Stimulated activated CD4-positive, alpha-beta T cell treated with anti-CD3 and anti-CD28 coated beads, TNF-alpha, amount 100 ng/mL, for 4 hours (primary cell): ENCODE data around the gene CDH9.
"Not testable (repeated sequence)": the region's sequence is repeated elsewhere in the genome, so short reads cannot be mapped to it uniquely, and the experiment has no call there.

Experiments used
- DNase-seq, 3 experiments: peaks; one replicate each; pipeline ENCODE4 v3.0.0-alpha.2; 2020; ENCODE audit warnings: low read depth in 3 of 3

CDH9 gene

DNA sequence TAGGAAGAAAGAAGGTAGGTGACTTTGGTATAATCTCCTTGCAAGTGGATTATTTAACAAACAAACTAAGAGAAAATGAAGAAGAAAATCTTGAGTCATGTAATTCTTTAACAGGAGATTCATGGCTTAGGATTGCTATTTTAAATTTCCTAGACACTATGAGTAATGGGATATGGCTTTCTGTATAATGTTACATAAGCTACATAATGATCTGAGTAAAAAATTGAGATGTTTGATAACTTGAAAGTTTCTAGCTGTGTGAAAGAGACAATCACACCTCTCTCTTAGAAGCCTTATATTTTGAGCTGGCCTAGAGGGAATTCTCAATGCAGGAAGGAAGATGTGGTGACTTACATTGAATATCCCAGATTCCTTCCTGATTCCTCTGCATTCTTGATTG, 92.5 kb downstream of the CDH9 start:
- DNase-seq = no peak

DNA sequence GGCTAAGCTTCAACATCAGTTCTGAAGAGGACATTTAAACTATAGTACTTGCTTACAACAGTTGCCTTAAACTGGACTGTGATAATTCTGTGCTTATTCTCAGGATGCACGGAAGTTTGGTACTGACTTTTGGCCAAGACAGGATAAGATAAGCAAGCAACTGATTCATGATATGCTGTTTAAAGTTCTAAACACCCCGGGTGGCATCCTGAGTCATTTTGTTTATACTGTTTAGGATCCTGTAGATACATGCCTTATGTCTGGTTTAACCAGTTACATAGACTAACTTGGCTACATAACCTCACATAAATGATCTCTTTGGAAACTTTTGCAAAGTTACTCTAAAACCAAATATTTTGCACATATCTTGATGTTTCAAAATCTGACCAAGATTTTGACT, 95.9 kb downstream of the CDH9 start:
- no peak for DNase-seq

DNA sequence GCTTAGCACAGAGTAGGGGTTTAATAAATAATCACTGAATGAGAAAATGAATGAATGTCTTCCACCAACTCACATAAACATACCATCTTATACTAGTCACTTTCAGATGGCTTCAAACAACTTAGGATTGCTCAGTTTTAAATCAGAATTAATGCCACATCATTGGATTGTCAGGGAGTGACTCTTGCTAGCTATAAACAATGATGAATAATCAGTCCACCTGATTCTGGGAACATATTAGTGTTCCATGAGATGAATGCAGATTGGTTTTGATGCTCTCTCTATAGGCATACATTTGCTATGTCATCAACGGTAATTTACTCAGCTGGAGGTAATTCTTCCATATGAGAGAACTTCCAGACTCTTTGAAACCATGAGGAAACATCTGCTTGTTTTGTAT, 97.4 kb downstream of the CDH9 start:
- DNase-seq = no peak

DNA sequence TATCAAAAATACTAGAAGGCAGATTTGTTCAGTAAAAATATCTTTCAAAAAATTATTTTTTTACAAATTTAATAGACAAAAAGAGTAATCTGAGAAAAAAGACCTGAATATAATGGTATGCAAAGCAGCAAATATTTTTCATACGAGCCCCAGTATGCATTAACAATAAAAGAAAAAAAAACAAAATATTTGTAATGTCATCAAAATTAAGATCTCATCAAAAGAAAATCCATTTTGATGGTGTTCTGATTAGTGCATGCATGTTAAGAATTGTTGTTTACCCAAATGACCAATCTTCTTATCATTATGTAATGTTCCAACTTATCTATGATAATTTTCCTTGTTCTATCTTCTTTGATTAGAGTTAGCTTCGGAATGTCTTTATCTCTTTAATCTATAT, 106.1 kb downstream of the CDH9 start:
- no peak for DNase-seq

DNA sequence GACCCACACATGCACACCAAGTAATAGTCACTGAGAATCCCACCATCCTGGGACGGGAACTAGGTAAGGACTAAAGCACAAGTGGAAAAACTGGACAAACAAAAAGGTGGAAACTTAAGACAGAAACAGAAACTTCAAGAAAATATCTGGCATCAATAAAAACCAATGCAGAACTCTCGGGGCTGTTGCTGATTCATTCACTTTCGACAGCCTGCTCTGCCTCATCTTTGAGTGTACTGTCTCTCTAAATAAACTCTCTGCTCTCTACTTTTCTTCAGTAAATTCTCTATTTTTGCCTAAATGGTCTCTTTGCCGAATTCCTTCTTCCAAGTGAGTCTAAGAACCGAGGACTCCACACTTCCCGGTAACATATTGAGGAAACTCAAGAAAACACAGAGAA, 116.9 kb downstream of the CDH9 start:
- no peak for DNase-seq

DNA sequence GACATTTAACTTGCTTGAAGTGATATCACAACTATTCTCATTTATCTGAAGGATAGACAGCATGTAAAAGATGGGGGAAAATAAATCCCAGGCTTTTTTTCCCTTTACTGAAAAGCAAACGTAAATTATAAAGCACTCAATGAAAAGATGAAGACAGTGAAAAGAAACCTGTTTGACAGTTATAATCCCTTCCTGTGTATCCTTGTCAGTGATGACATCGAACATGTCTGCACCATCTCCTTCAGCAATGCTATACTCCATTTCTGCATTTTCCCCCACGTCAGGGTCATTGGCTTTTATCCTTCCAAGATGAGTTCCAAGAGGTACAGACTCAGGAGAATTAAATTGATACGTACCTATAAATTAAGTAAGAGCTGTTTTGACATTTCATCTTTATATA, 134.9 kb downstream of the CDH9 start:
- no peak for DNase-seq

DNA sequence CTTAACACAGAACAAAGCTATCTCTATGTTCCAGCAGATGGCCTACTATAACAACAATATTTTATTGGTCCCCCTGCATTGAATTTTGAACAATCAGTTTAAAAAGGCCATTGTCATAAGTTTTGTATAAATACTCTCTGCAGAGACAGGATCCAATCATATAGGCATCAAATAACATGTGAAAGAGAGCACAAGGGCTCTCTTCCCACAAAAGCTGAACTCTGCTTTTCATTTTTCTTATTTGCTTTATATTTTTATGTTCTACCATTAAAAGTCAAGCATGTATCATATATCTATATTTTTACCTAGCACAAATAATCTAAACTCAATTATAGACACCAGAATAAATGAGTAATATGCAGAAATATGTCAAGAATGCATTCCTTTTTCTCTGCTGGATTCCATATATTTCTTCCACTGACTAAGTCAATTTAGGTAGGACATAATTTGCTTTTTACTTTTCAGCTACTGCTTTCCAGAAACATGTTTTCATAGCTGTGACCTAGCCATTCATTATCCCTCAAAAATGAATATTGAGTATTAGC, 143.6 kb downstream of the CDH9 start:
- DNase-seq = no peak

DNA sequence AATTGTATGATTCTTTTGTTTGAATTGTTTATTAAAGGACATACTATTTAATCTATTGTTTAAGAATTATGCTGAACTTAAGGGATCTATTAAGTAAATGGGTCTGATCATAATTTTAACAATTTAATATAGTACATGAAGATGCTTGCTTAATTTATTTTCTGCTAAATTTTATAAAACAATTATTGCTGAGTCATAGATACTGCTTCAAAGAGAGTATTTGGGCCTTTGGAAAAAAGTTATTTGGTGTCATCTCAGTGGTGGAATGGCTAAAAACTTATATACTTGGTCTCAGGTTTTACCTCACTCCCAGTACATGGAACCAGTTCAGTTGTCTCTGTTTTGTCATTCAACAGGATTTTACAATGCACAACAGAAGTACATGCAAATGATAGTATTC, 145.3 kb downstream of the CDH9 start:
- no peak for DNase-seq

DNA sequence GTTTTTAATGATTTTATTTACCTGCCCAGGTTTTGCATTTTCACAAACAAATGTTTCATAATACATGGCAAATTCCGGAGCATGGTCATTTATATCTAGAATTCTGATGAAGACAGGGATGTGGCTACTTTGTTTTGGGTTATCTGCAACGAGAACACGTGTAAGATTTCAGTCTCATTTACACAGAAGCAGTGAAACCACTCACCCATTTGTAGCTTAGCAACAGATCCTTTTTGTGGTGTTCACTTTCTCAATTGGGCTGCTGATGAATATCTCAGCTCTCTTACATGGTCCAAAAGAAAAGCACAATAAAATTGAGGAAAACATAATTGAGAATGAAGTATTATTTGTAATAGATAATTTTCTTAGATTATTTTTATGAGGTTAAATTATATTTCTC, 148.6 kb downstream of the CDH9 start:
- DNase-seq = no peak

DNA sequence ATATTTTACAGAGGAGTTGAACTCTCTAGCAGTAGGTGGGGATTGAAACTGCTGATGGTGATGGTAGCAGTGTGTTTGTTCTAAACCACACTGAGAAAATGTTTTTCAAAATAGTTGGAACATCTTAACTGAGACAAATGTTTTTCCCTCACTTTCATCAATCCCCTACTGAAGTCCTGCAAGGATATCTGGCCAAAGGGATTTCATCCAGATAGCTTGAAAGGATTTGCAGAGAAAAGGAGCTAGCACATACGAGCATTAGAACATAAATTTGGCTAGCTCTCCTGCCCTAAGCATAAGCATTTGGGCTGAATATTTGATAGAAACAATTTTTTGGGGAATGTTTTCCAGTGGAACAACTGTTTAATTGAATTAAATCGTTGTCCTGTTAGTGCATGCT, 153.9 kb downstream of the CDH9 start:
- DNase-seq = no peak

DNA sequence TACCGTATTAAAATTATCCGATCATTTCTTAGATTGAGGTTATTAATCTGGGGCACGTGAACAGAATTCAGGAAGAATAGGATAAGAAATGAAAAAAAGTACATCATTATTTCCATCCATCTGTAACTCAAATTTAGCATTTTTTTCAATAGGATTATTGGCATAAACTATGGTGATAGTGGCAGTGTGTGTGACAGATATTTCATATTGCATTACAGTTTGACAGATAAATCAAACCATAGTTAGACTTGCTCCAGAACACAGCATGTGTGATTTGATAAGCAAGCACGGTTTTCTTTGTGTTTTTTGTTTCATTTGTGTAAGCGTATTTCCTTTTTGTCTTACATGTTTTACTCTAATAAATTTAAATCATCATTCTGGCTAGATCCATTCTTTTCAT, 155.0 kb downstream of the CDH9 start:
- DNase-seq = no peak

DNA sequence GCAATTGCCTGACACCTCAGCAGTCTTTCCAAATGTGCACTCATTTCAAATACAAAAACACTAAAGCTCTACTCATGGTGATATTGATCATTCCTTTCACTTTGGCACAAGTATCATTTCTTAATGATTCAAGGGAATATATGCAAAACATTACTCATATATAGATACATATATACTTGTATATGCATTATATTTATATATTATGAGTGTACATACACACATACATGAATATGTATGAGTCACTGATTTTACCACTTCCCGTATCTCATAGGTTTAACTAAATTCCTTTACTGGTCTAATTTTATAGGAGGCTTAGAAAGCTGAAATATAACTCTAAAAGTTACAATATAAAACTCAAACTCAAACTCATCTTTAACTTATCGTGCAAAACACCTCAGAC, 156.5 kb downstream of the CDH9 start:
- no peak for DNase-seq

DNA sequence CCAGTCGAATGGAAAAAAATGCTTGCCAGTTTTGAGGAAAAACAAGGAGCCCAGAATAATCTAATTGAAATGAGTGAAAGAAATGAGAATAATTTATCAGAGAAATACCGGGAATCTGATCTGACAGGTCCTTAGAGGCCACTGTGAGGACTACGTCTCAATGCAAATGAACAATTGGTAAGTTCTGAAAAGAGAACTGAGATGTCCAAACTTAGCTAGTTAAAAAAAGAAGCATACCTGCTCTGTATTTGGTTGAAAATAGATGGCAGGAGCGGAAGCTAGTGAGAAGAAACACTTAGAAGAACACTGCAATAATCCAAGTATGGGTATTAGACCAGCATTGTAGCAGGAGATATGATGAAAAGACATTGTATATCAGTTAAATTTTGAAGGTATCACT, 161.2 kb downstream of the CDH9 start:
- no peak for DNase-seq

DNA sequence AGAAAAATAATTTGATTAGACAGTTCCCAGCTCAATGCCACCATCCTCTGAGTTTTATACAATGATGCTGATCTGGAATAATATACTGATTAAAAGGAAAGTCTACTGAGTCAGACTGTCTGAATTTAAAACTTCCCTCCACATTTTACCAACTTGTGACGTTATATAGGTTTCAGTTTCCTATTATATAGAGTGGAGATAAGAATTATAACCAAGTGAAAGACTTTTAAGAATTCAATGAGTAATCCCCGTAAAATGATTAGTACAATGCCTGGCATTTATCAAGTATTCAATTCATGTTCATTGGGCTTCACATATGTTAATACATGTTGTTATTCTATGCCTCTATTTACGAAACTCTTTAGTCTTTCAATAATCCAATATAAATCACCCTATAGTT, 166.0 kb downstream of the CDH9 start:
- DNase-seq = no peak

DNA sequence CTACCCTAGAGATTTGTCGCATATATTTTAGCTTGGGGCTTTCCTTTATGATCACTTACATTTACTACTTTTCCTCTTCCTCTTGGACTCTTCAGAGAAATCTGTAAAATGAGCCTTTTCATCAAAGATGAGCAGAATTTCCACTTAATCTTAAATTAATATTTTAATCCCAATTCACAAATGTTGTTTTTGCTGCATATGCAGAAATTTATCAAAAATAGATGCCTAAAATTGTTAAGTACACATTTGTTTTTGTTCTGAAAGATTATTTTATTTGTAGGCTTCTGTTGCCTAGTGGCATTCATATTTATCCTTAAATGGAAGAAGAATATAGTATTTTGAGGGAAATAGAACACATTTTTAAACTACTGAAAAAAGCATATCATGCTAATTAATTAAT, 168.6 kb downstream of the CDH9 start:
- DNase-seq = no peak

DNA sequence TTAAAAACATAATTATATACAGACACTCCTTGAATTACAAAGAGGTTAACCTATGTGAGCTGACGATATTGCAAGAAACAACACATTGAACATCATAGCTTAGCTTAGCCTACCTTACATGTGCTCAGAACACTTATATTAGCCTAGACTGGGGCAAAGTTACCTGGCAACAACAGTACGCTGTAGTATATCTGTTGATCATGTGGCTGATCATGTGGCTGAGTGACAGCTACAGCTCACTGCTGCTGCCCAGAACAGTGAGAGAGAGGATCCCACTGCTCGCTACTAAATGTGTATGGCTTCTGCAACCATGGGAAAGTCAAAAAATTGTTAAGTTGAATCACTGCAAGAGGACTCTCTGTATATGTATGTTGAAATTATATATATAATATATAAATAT, 169.9 kb downstream of the CDH9 start:
- DNase-seq = no peak

DNA sequence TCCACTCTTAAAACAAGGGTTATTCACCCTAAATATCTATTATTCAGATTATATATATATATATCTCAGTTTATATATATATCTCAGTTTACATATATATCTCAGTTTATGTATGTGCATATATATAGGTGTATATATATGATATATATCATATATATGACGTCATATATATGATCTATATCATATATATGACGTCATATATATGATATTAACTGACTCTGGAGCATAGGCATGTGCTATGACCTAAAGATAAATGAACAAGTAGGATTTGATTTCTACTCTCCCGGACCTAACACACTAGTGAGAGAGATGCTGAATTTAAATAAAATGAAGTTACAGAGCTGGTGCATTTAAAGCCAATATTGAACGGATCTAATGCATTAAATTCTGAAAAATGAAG, 174.3 kb downstream of the CDH9 start:
- no peak for DNase-seq

DNA sequence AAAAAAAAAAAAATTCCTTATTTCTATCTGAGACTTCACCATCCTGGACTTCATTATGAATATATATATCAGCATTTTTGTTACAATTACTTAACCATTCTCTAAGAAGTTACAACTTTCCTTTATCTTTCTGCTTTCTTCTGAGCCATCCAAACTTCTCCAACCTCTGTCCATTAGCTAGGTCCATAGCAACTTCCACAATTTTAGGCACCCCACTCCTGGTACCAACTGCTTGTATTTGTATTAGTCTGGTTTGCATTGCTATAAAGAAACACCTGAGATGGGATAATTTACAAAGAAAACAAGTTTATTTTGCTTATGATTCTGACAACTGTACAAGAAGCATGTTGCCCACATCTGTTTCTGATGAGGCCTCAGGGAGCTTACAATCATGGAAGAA, 182.1 kb downstream of the CDH9 start:
- DNase-seq = no peak

DNA sequence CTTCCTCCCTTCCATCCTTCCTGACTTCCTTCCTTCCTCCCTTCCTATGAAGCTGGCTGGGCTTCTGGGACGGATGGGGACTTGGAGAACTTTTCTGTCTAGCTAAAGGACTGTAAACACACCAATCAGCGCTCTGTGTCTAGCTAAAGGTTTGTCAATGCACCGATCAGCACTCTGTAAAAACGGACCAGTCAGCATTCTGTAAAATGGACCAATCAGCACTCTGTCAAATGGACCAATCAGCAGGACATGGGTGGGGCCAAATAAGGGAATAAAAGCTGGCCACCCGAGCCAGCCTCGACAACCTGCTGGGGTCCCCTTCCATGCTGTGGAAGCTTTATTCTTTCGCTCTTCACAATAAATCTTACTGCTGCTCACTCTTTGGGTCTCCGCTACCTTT, 185.9 kb downstream of the CDH9 start:
- DNase-seq = not testable (repeated sequence)

DNA sequence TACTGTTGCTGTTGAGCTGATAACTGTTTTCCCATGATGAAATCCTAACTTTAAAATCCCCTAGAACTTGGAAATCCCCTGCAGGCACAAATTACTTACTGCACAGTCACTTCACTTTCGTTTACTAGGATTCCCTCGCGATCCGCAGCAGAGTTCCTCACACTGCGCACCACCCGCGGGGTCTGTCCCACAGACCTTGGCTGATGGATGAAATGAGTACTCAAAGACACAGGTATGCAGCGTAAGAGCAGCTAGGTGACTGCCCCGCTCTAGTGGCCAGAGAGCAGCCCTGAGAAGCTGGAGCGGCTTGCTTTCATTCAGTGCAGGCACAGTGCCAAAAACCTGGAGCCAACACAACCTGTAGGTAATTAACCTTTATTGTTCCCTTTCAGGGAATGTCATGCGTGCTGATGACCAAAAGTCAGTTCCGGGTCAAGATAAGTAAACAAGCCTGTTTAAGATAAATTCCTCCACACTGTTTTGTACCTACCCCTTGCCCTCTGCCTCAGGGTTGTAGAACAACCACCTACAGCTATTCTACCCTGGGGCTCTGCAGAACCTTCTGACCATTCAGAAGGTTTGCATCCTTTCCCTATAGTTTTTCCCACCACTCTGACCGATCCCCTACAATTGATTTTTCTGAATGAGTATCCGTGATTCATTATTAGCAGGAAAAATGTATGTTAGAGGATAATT, 191.2 kb downstream of the CDH9 start:
- no peak for DNase-seq

DNA sequence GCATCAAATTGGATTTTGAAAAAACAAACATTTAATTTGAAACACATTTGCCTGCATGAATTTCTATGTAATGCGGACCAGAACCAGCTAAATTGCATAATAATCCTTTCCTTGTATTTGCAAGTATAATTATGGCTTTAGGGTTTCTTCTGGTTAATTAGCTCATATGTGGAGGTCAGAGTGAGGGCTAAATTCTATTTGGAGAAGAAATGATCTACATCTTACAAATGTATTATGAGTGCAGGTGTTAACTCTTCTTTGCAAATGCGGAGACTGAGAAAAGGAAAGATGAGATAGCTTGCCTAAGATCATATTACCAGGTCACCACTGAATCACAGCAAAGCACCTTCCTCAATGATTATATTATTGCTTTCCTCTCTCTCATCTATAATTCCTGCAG, 194.7 kb downstream of the CDH9 start:
- no peak for DNase-seq

DNA sequence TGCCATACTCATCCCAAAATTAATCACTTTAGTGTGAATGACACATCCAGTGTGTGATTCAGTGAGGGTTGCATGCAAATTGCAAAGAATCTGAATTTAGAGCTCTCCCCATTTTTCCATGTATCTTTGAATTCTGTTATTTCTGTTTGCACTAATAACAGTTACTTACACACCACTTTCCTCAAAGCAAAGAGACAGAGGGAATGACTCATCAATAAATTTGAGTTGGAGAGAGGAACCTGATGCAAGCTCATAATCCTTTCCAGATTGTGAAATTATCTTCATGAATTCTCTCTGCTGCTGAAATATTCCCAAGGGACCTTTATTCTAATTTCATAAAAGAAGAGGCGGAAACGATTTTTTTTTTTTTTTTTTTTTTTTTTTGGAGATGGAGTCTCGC, 204.8 kb downstream of the CDH9 start:
- no peak for DNase-seq
